IMR-90 (cell line): ENCODE results near the gene IFI35. TPM values are rescaled to one million over a fixed set of nuclear protein-coding genes. Genes with fewer than 3 reads are reported as not detected.

Experiments
- ATAC-seq: fragments of 200-7000 bp; cut with Tn5 transposase; 2 replicates; pipeline ENCODE4 v1.9.1; 2020; ENCODE audit warnings: low read depth, mild to moderate bottlenecking, moderate library complexity
- BruUV-seq: library from RNA; stranded (reverse); fragments of 400-500 nt; replicated peaks from 2 replicates; lab custom pipeline; 2021; lab: Mats Ljungman, UMichigan
- CTCF ChIA-PET: fragments of 300-600 bp; formaldehyde crosslinking; extraction: SDS; loops from one replicate; lab custom pipeline; 2021; ENCODE audit warnings: antibody characterized with exemption; lab: Yijun Ruan, JAX
- POLR2A ChIA-PET: fragments of 300-600 bp; sonication (Branson Sonifier 250); formaldehyde crosslinking; loops from one replicate; lab custom pipeline; 2022; ENCODE audit warnings: antibody characterized with exemption; ENCODE audit not compliant: unreplicated experiment; lab: Charles Lee
- DNase-seq: peaks from one replicate; pipeline ENCODE4 v3.0.0; 2013
- H2AFZ ChIP-seq: replicated peaks from 2 replicates; pipeline ENCODE3; 2013; ENCODE audit warnings: low read length, mild to moderate bottlenecking; ENCODE audit not compliant: poor library complexity
- H2AK5ac ChIP-seq: 2 replicates; pipeline ENCODE4 v1.6.1; 2013; ENCODE audit warnings: low read depth, low read length, inconsistent platforms
- H2AK9ac ChIP-seq: replicated peaks from 2 replicates; pipeline ENCODE3; 2013; ENCODE audit warnings: mild to moderate bottlenecking, low read depth, low read length, moderate library complexity; ENCODE audit not compliant: poor library complexity
- H2BK120ac ChIP-seq: 2 replicates; pipeline ENCODE4 v1.6.1; 2013; ENCODE audit warnings: low read depth, low read length, inconsistent platforms
- H2BK15ac ChIP-seq: 3 replicates; pipeline ENCODE4 v1.6.1; 2013; ENCODE audit warnings: low read depth, low read length, inconsistent platforms
- H2BK20ac ChIP-seq: 2 replicates; pipeline ENCODE4 v1.6.1; 2013; ENCODE audit warnings: low read depth, mild to moderate bottlenecking, inconsistent platforms, low read length, moderate library complexity
- H2BK5ac ChIP-seq: 2 replicates; pipeline ENCODE4 v1.6.1; 2013; ENCODE audit warnings: mild to moderate bottlenecking, low read depth, low read length, inconsistent platforms; ENCODE audit not compliant: poor library complexity, severe bottlenecking
- H3K14ac ChIP-seq: replicated peaks from 2 replicates; pipeline ENCODE4 v1.6.1; 2013; ENCODE audit warnings: low read depth, low read length, inconsistent platforms
- H3K18ac ChIP-seq: 2 replicates; pipeline ENCODE4 v1.6.1; 2013; ENCODE audit warnings: low read depth, low read length, control low read depth
- H3K23ac ChIP-seq: 2 replicates; pipeline ENCODE4 v1.6.1; 2013; ENCODE audit warnings: low read depth, low read length, inconsistent platforms
- H3K27ac ChIP-seq: 2 replicates; pipeline ENCODE4 v1.5.1; 2013; ENCODE audit warnings: mild to moderate bottlenecking, control low read depth, low read length; ENCODE audit not compliant: insufficient read depth
- H3K27me3 ChIP-seq: 2 replicates; pipeline ENCODE4 v1.6.1; 2013; ENCODE audit warnings: low read length; ENCODE audit not compliant: control insufficient read depth, insufficient read depth
- H3K36me3 ChIP-seq: 2 replicates; pipeline ENCODE4 v1.6.1; 2013; ENCODE audit warnings: low read length, mixed read lengths; ENCODE audit not compliant: control insufficient read depth, insufficient read depth
- H3K4ac ChIP-seq: 2 replicates; pipeline ENCODE4 v1.6.1; 2013; ENCODE audit warnings: low read depth, low read length, inconsistent platforms
- H3K4me1 ChIP-seq: 2 replicates; pipeline ENCODE4 v1.6.1; 2013; ENCODE audit warnings: low read length, mixed read lengths; ENCODE audit not compliant: control insufficient read depth, insufficient read depth
- H3K4me2 ChIP-seq: 2 replicates; pipeline ENCODE4 v1.6.1; 2013; ENCODE audit warnings: low read depth, mild to moderate bottlenecking, control low read depth, low read length, moderate library complexity
- H3K4me3 ChIP-seq: 2 replicates; pipeline ENCODE4 v1.5.1; 2013; ENCODE audit warnings: low read depth, mild to moderate bottlenecking, control low read depth, low read length, moderate library complexity; ENCODE audit not compliant: insufficient read depth
- H3K56ac ChIP-seq: 2 replicates; pipeline ENCODE4 v1.6.1; 2013; ENCODE audit warnings: low read length, inconsistent platforms; ENCODE audit not compliant: insufficient read depth; ENCODE audit errors: extremely low read depth
- H3K79me1 ChIP-seq, 2 experiments: 2 replicates each; pipeline ENCODE4 v1.6.1; 2013; ENCODE audit warnings: low read length in 2 of 2, inconsistent platforms in 1 of 2, low read depth in 1 of 2
- H3K9ac ChIP-seq: 2 replicates; pipeline ENCODE4 v1.6.1; 2013; ENCODE audit warnings: low read depth, low read length, control low read depth
- H3K9me1 ChIP-seq: 2 replicates; pipeline ENCODE4 v1.6.1; 2013; ENCODE audit warnings: low read length, inconsistent platforms; ENCODE audit not compliant: insufficient read depth
- H3K9me3 ChIP-seq: 2 replicates; pipeline ENCODE4 v1.6.1; 2013; ENCODE audit warnings: low read length; ENCODE audit not compliant: control insufficient read depth, insufficient read depth
- H4K20me1 ChIP-seq: 2 replicates; pipeline ENCODE4 v1.6.1; 2013; ENCODE audit warnings: low read length, inconsistent platforms; ENCODE audit not compliant: insufficient read depth
- H4K5ac ChIP-seq: 2 replicates; pipeline ENCODE4 v1.6.1; 2013; ENCODE audit warnings: mild to moderate bottlenecking, low read depth, low read length, control low read depth
- H4K8ac ChIP-seq, 2 experiments: 2 replicates each; pipeline ENCODE4 v1.6.1; 2013; ENCODE audit warnings: low read depth in 2 of 2, low read length in 2 of 2, control low read depth in 1 of 2, inconsistent platforms in 1 of 2
- H4K91ac ChIP-seq: 2 replicates; pipeline ENCODE4 v1.6.1; 2013; ENCODE audit warnings: low read depth, low read length, inconsistent platforms; ENCODE audit not compliant: insufficient read depth
- BHLHE40 ChIP-seq: fragments of 150-350 bp; IDR thresholded peaks from 2 replicates; pipeline ENCODE4 v1.6.1; 2016; ENCODE audit warnings: mild to moderate bottlenecking, low read depth, low read length
- CHD1 ChIP-seq: IDR thresholded peaks from 2 replicates; pipeline ENCODE4 v1.6.1; 2012; ENCODE audit warnings: low read depth, low read length, improper control_type of control experiment
- CTCF ChIP-seq: conservative IDR thresholded peaks from 2 replicates; pipeline ENCODE4 v1.5.1; 2012; ENCODE audit warnings: mild to moderate bottlenecking, low read depth, low read length, improper control_type of control experiment
- ELK1 ChIP-seq: fragments of 150-350 bp; IDR thresholded peaks from 2 replicates; pipeline ENCODE4 v1.6.1; 2016; ENCODE audit warnings: low read depth, mild to moderate bottlenecking, low read length, moderate library complexity, borderline replicate concordance
- FOS ChIP-seq: fragments of 150-350 bp; IDR thresholded peaks from 2 replicates; pipeline ENCODE4 v1.6.1; 2016; ENCODE audit warnings: low read depth, low read length
- MAFK ChIP-seq: IDR thresholded peaks from 2 replicates; pipeline ENCODE4 v1.6.1; 2012; ENCODE audit warnings: low read depth, low read length, improper control_type of control experiment
- MAZ ChIP-seq: IDR thresholded peaks from 2 replicates; pipeline ENCODE4 v1.6.1; 2012; ENCODE audit warnings: low read depth, mild to moderate bottlenecking, low read length, improper control_type of control experiment, moderate library complexity, borderline replicate concordance
- NFE2L2 ChIP-seq: fragments of 150-350 bp; IDR thresholded peaks from 2 replicates; pipeline ENCODE4 v1.6.1; 2016; ENCODE audit warnings: low read depth, mild to moderate bottlenecking, low read length
- POLR2A ChIP-seq: IDR thresholded peaks from 2 replicates; pipeline ENCODE4 v1.6.1; 2012; ENCODE audit warnings: mild to moderate bottlenecking, low read depth, low read length
- RAD21 ChIP-seq: IDR thresholded peaks from 2 replicates; pipeline ENCODE4 v1.6.1; 2012; ENCODE audit warnings: low read length, improper control_type of control experiment
- RCOR1 ChIP-seq: IDR thresholded peaks from 2 replicates; pipeline ENCODE4 v1.6.1; 2012; ENCODE audit warnings: mild to moderate bottlenecking, low read length, improper control_type of control experiment; ENCODE audit not compliant: insufficient replicate concordance
- RFX5 ChIP-seq: IDR thresholded peaks from 2 replicates; pipeline ENCODE4 v1.8.0; 2012; ENCODE audit warnings: low read depth, mild to moderate bottlenecking, low read length, moderate library complexity
- SMC3 ChIP-seq: fragments of 150-350 bp; IDR thresholded peaks from 2 replicates; pipeline ENCODE4 v1.6.1; 2016; ENCODE audit warnings: low read depth, mild to moderate bottlenecking, antibody characterized with exemption, low read length, moderate library complexity
- USF2 ChIP-seq: fragments of 150-350 bp; IDR thresholded peaks from 2 replicates; pipeline ENCODE4 v1.6.1; 2017; ENCODE audit warnings: mild to moderate bottlenecking, antibody characterized with exemption, low read length, low read depth
- dilution Hi-C: fragments of 300-500 bp; cut with HindIII; formaldehyde crosslinking; loops from one replicate; pipeline ENCODE4 v1.14.3; 2018; ENCODE audit warnings: low sequenced_read_pairs; ENCODE audit not compliant: unreplicated experiment
- in situ Hi-C: fragments of 300-500 bp; cut with MboI; formaldehyde crosslinking; loops from 3 replicates; pipeline ENCODE4 v1.14.3; 2019; ENCODE audit warnings: low sequenced_read_pairs, inconsistent platforms, mixed read lengths
- intact Hi-C: fragments of 100-400 bp; cut with micrococcal nuclease; formaldehyde crosslinking; loops from 2 replicates; pipeline ENCODE4 v1.10.0; 2022
- polyA plus RNA-seq, 3 experiments: library from polyadenylated mRNA; depleted of rRNA; stranded (reverse); fragments of >200 nt; gene quantifications; 2 replicates each; pipeline ENCODE4 v1.2.3, GENCODE V29; 2012; ENCODE audit warnings: low replicate concordance in 1 of 3
- total RNA-seq: library from RNA; depleted of rRNA; stranded (reverse); fragments of >200 nt; gene quantifications from 2 replicates; pipeline ENCODE4 v1.2.3, GENCODE V29; 2012

IFI35 gene
- total and polyA plus RNA-seq, 2 of the 4 experiments (the other 2 are of a cell fraction): 15.8 to 17.0 TPM

GRCh38 chr17:42982266-42982665 lies 24.3 kb upstream of the IFI35 start:
- H4K20me1 ChIP-seq: peaks cover 10% of the 10 kb centered on the region; the same call in 1 of the 2 replicates
- no peak overlapping the region for H3K4ac ChIP-seq
- H3K23ac ChIP-seq: no peak overlapping the region
- no peaks in the 10 kb centered on the region for H3K27me3 ChIP-seq
- no peak overlapping the region for H2AK9ac ChIP-seq
- H3K4me3 ChIP-seq: no peak overlapping the region
- no peak overlapping the region for H3K18ac ChIP-seq
- H4K8ac ChIP-seq: no peak overlapping the region
- POLR2A ChIA-PET: no interaction called here
- CTCF ChIA-PET: no interaction called here
- no peak overlapping the region for H3K56ac ChIP-seq
- no peak overlapping the region for H3K27ac ChIP-seq
- in situ Hi-C loops: loop anchor here (25.0 kb wide), 1 partner anchor 380 kb away; no protein-coding TSS in a partner anchor
- H4K5ac ChIP-seq: no peak overlapping the region
- H3K79me1 ChIP-seq: peaks cover 0 to 65% of the 10 kb centered on the region in 2 experiments
- ATAC-seq (no peak), DNase-seq (no peak)
- H3K4me2 ChIP-seq: no peak overlapping the region
- H2BK120ac ChIP-seq: no peak overlapping the region
- no peak overlapping the region for H2BK20ac ChIP-seq
- peaks cover 11% of the 10 kb centered on the region for H3K36me3 ChIP-seq
- peaks cover 6% of the 10 kb centered on the region for H3K4me1 ChIP-seq
- no peak overlapping the region for H3K14ac ChIP-seq
- no peak overlapping the region for H2AK5ac ChIP-seq
- TF ChIP-seq ELK1: no peak
- no peak for TF ChIP-seq POLR2A
- no peak for TF ChIP-seq SMC3
- no peak for TF ChIP-seq MAZ
- no peak for TF ChIP-seq MAFK
- TF ChIP-seq BHLHE40: no peak
- no peak for TF ChIP-seq USF2
- TF ChIP-seq CHD1: no peak
- TF ChIP-seq CTCF: no peak
- TF ChIP-seq FOS: no peak
- no peak for TF ChIP-seq RCOR1
- TF ChIP-seq RAD21: no peak
- no peak for TF ChIP-seq NFE2L2
- no peak for TF ChIP-seq RFX5
- intact Hi-C loops: no loop called here
- dilution Hi-C loops: no loop called here
- BruUV-seq: no TSS peak
- no peaks in the 10 kb centered on the region for H3K9me3 ChIP-seq
- peaks cover 18% of the 10 kb centered on the region for H3K9me1 ChIP-seq
- no peak overlapping the region for H2AFZ ChIP-seq
- no peak overlapping the region for H3K9ac ChIP-seq
- no peak overlapping the region for H2BK5ac ChIP-seq
- no peak overlapping the region for H2BK15ac ChIP-seq
- H4K91ac ChIP-seq: no peak overlapping the region
